ENCODE measurements around the gene VSTM1. TPM values are rescaled to one million over a fixed set of nuclear protein-coding genes. Genes with fewer than 3 reads are reported as not detected.
A peak's percentile ranks its signal among the peaks of the same experiment; 100 is the strongest.
"Not testable (repeated sequence)": the region's sequence is repeated elsewhere in the genome, so short reads cannot be mapped to it uniquely, and the experiment has no call there.

Gene VSTM1
- total RNA-seq, 1 donor from 2014 or later, result not detected

DNA sequence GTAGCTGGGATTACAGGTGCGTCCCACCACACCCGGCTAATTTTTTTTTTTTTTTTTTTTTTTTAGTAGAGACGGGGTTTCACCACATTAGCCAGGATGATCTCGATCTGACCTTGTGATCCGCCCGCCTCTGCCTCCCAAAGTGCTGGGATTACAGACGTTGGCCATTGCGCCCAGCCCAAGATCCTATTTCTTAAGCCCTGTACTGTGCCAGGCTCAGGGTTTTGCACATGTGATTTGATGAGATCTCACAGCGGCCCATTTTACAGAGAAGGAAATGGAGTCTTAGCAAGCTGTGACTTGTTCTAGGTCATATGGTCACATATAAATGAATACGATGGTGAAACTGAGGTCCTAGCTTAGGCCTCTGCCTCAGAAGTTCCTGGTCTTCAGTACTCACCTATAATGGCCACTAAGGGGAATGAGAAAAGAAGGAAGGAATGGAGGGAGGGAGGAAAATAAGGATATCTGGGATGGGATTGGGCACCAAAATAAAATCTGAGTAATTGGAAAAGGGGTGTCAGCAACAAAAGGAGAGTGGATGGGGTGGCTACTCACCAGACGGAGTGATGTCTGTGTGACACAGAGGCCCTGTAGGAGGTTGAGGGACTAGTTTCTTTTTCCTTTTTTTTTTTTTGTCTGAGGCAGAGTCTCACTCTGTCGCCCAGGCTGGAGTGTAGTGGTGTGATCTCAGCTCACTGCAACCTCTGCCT is 35.6 kb upstream of the VSTM1 start:
- Histone ChIP-seq H3K36me3 (no peaks in the 10 kb centered on the region), H3K27me3 (ENCODE audit: low read depth) (peaks cover 44% of the 10 kb centered on the region), H3K4me1 (peaks cover 29% of the 10 kb centered on the region), H3K27ac (replicated peaks) (no peak overlapping the region), H3K9me3 (replicated peaks) (no peaks in the 10 kb centered on the region), H3K4me3 (no peak overlapping the region)
- no peak for DNase-seq
- intact Hi-C loops (cut with micrococcal nuclease), result no loop called here
- TF ChIP-seq, protein P1, sequence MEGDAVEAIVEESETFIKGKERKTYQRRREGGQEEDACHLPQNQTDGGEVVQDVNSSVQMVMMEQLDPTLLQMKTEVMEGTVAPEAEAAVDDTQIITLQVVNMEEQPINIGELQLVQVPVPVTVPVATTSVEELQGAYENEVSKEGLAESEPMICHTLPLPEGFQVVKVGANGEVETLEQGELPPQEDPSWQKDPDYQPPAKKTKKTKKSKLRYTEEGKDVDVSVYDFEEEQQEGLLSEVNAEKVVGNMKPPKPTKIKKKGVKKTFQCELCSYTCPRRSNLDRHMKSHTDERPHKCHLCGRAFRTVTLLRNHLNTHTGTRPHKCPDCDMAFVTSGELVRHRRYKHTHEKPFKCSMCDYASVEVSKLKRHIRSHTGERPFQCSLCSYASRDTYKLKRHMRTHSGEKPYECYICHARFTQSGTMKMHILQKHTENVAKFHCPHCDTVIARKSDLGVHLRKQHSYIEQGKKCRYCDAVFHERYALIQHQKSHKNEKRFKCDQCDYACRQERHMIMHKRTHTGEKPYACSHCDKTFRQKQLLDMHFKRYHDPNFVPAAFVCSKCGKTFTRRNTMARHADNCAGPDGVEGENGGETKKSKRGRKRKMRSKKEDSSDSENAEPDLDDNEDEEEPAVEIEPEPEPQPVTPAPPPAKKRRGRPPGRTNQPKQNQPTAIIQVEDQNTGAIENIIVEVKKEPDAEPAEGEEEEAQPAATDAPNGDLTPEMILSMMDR (IDR thresholded peaks at IDR 0.05; ENCODE audit: borderline replicate concordance), result no peak

GRCh38 chr19:54096617-54097106 is 33.0 kb upstream of the VSTM1 start:
- TF ChIP-seq, protein P1 (IDR thresholded peaks at IDR 0.05; ENCODE audit: borderline replicate concordance), result no peak
- H3K9me3 ChIP-seq (replicated peaks), result no peaks in the 10 kb centered on the region
- H3K27ac ChIP-seq (replicated peaks), result no peak overlapping the region
- H3K36me3 ChIP-seq, result no peaks in the 10 kb centered on the region
- H3K27me3 ChIP-seq (ENCODE audit: low read depth), result peaks cover 66% of the 10 kb centered on the region
- H3K4me3 ChIP-seq, result peak overlapping the region; percentile 25
- DNase-seq, result no peak
- intact Hi-C loops (cut with micrococcal nuclease), result no loop called here
- peaks cover 6% of the 10 kb centered on the region for H3K4me1 ChIP-seq

GRCh38 chr19:54095859-54096616 is 32.3 kb upstream of the VSTM1 start:
- H3K4me1 ChIP-seq; intact Hi-C loops (cut with micrococcal nuclease); H3K36me3 ChIP-seq; H3K9me3 ChIP-seq (replicated peaks); H3K27ac ChIP-seq (replicated peaks): not testable (repeated sequence)
- Histone ChIP-seq H3K27me3 (ENCODE audit: low read depth) (peaks cover 70% of the 10 kb centered on the region), H3K4me3 (peak overlapping the region; percentile 50)
- DNase-seq, result peak; percentile 52

DNA sequence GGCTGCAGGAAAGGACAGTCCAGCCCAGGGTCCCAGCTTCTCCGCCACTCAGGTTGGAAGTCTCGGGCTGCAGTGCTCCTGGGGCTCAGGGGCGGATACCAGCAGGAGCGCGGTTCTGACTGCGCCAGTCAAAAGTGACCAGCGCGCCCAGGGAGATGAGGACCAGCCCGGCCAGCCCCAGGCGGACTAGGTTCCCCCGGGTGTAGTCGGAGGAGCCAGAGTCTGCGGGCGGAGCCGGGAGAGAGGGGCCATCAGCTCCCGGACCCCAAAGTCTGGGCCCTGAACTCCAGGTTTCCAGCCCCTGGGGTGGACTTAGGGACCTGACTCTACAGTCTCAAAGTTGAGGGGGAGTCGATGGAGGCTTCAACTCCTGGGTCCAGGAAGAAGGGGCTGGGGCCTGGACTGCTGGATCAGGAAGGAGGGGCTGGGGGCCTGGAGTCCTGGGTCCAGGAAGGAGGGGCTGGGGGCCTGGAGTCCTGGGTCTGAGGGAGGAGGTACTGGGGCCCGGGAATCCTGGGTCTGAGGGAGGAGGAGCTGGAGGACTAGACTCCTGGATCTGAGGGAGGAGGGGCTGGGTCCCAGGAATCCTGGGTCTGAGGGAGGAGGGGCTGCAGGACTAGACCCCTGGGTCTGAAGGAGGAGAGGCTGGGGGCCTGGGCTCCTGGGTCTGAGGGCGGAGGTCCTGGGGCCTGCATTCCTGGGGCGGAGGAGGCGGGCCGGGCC is 31.6 kb upstream of the VSTM1 start:
- Histone ChIP-seq H3K27me3 (ENCODE audit: low read depth) (peaks cover 75% of the 10 kb centered on the region), H3K4me1 (peaks cover 6% of the 10 kb centered on the region), H3K4me3 (peak overlapping the region; percentile 50), H3K36me3 (no peaks in the 10 kb centered on the region), H3K9me3 (replicated peaks) (no peaks in the 10 kb centered on the region), H3K27ac (replicated peaks) (no peak overlapping the region)
- intact Hi-C loops (cut with micrococcal nuclease), result no loop called here
- TF ChIP-seq, protein P1 (IDR thresholded peaks at IDR 0.05; ENCODE audit: borderline replicate concordance), result no peak
- no peak for DNase-seq

DNA sequence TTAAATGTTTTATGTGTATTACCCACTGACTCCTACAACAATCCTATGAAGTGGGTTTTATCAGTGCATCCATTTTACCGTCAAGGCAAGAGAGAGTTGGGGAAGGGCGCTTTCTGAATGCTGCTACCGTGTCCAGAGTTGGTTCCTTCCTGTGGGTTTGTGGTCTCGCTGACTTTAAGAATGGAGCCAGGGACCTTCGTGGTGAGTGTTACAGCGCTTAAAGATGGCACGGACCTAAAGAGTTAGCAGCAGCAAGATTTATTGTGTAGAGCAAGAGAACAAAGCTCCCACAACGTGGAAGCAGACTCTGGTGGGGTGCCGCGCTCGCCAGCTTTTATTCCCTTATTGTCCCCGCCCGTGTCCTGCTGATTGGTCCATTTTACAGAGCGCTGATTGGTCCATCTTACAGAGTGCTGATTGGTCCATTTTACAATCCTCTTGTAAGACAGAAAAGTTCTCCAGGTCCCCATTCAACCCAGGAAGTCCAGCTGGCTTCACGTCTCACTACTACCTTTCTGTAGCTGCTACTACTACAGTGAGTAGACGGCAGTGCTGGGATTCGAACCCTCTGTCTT is 30.8 kb upstream of the VSTM1 start:
- Histone ChIP-seq H3K36me3 (no peaks in the 10 kb centered on the region), H3K27ac (replicated peaks) (no peak overlapping the region), H3K27me3 (ENCODE audit: low read depth) (peaks cover 82% of the 10 kb centered on the region), H3K9me3 (replicated peaks) (no peaks in the 10 kb centered on the region), H3K4me3 (no peak overlapping the region), H3K4me1 (peaks cover 6% of the 10 kb centered on the region)
- DNase-seq, result no peak
- TF ChIP-seq, protein P1 (IDR thresholded peaks at IDR 0.05; ENCODE audit: borderline replicate concordance), result no peak
- intact Hi-C loops (cut with micrococcal nuclease), result no loop called here
